ENCODE results near the gene CHRDL2.

The CHRDL2 gene

GRCh38 chr11:74678591-74679512 lies 52.4 kb downstream of the CHRDL2 start:
- H3K36me3 ChIP-seq (ENCODE audit: control insufficient read depth, insufficient read depth, low read length): no peaks in the 10 kb centered on the region
- no peaks in the 10 kb centered on the region; the same call in 1 of the 2 replicates for H3K27me3 ChIP-seq (replicated peaks; ENCODE audit: control insufficient read depth, insufficient read depth, low read length)
- no peak overlapping the region for H3K4me3 ChIP-seq (replicated peaks; ENCODE audit: low read depth, low read length)
- no peak for DNase-seq (ENCODE audit: extremely low read depth, insufficient read length)
- TF ChIP-seq CTCF (IDR thresholded peaks at IDR 0.05; ENCODE audit: insufficient read depth, low read length, poor library complexity, severe bottlenecking): no peak

- H3K27me3 ChIP-seq (replicated peaks; ENCODE audit: control insufficient read depth, insufficient read depth, low read length): no peaks in the 10 kb centered on the region; the same call in 1 of the 2 replicates
- no peak for DNase-seq (ENCODE audit: extremely low read depth, insufficient read length)
- H3K4me3 ChIP-seq (replicated peaks; ENCODE audit: low read depth, low read length): no peak overlapping the region
- no peak for TF ChIP-seq CTCF (IDR thresholded peaks at IDR 0.05; ENCODE audit: insufficient read depth, low read length, poor library complexity, severe bottlenecking)
- H3K36me3 ChIP-seq (ENCODE audit: control insufficient read depth, insufficient read depth, low read length): no peaks in the 10 kb centered on the region
Measured at GRCh38 chr11:74678041-74678440, 53.2 kb downstream of the CHRDL2 start.

GRCh38 chr11:74677131-74677530 lies 54.1 kb downstream of the CHRDL2 start:
- no peak for DNase-seq (ENCODE audit: extremely low read depth, insufficient read length)
- Histone ChIP-seq H3K4me3 (replicated peaks; ENCODE audit: low read depth, low read length) (no peak overlapping the region), H3K36me3 (ENCODE audit: control insufficient read depth, insufficient read depth, low read length) (no peaks in the 10 kb centered on the region), H3K27me3 (replicated peaks; ENCODE audit: control insufficient read depth, insufficient read depth, low read length) (no peaks in the 10 kb centered on the region; the same call in 1 of the 2 replicates)
- TF ChIP-seq CTCF (IDR thresholded peaks at IDR 0.05; ENCODE audit: insufficient read depth, low read length, poor library complexity, severe bottlenecking): no peak

- no peak for DNase-seq (ENCODE audit: extremely low read depth, insufficient read length)
- no peak for TF ChIP-seq CTCF (IDR thresholded peaks at IDR 0.05; ENCODE audit: insufficient read depth, low read length, poor library complexity, severe bottlenecking)
Measured at GRCh38 chr11:74676596-74676995, 54.6 kb downstream of the CHRDL2 start.

GRCh38 chr11:74675761-74676160 lies 55.5 kb downstream of the CHRDL2 start:
- no peak for TF ChIP-seq CTCF (IDR thresholded peaks at IDR 0.05; ENCODE audit: insufficient read depth, low read length, poor library complexity, severe bottlenecking)
- H3K27me3 ChIP-seq (replicated peaks; ENCODE audit: control insufficient read depth, insufficient read depth, low read length): no peaks in the 10 kb centered on the region; the same call in 1 of the 2 replicates
- no peaks in the 10 kb centered on the region for H3K36me3 ChIP-seq (ENCODE audit: control insufficient read depth, insufficient read depth, low read length)
- no peak for DNase-seq (ENCODE audit: extremely low read depth, insufficient read length)
- H3K4me3 ChIP-seq (replicated peaks; ENCODE audit: low read depth, low read length): no peak overlapping the region

More at GRCh38 chr11:74676596-74676995, 54.6 kb downstream of the CHRDL2 start:
- no peaks in the 10 kb centered on the region for H3K36me3 ChIP-seq (ENCODE audit: control insufficient read depth, insufficient read depth, low read length)
- H3K4me3 ChIP-seq (replicated peaks; ENCODE audit: low read depth, low read length): no peak overlapping the region
- no peaks in the 10 kb centered on the region; the same call in 1 of the 2 replicates for H3K27me3 ChIP-seq (replicated peaks; ENCODE audit: control insufficient read depth, insufficient read depth, low read length)
